A673 (cell line): Measurements from ENCODE around the gene RASSF7.

Experiments
- EZH2 ChIP-seq: fragments of 200-600 bp; sonication (generic); IDR thresholded peaks from 2 replicates; pipeline ENCODE4 v1.6.1; 2017; ENCODE audit warnings: borderline replicate concordance, low read depth, mild to moderate bottlenecking, mixed read lengths, antibody characterized with exemption, low read length; ENCODE audit not compliant: poor library complexity, severe bottlenecking
- TF ChIP-seq, protein P1 (sequence below): fragments of 300-800, 200-600 bp; sonication (generic); conservative IDR thresholded peaks from 2 replicates; pipeline ENCODE4 v1.5.1; 2017; ENCODE audit warnings: low read depth, mild to moderate bottlenecking, antibody characterized with exemption, low read length, moderate library complexity, mixed read lengths

DNA sequence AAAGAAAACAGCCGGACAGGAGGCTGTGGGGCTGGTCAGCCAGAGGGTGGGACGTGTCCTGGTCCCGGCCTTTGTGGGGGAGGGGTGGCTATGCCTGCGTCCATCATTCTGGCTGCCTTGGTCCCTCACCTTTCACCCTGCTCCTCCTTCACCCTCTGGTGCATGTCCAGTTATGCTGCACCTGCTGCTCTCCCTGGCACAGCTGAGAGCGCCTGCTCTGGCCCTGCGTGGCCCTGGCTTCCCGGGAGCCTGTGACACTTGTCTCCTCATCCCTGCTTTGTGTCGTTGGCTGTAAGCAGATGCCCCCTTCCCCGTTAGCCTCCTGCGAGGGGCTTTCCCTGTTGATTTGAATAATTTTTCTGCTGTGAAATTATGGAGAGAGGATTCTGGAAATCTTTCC lies 32.1 kb downstream of the RASSF7 start:
- TF ChIP-seq, protein P1, sequence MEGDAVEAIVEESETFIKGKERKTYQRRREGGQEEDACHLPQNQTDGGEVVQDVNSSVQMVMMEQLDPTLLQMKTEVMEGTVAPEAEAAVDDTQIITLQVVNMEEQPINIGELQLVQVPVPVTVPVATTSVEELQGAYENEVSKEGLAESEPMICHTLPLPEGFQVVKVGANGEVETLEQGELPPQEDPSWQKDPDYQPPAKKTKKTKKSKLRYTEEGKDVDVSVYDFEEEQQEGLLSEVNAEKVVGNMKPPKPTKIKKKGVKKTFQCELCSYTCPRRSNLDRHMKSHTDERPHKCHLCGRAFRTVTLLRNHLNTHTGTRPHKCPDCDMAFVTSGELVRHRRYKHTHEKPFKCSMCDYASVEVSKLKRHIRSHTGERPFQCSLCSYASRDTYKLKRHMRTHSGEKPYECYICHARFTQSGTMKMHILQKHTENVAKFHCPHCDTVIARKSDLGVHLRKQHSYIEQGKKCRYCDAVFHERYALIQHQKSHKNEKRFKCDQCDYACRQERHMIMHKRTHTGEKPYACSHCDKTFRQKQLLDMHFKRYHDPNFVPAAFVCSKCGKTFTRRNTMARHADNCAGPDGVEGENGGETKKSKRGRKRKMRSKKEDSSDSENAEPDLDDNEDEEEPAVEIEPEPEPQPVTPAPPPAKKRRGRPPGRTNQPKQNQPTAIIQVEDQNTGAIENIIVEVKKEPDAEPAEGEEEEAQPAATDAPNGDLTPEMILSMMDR, result no peak
- TF ChIP-seq EZH2, result no peak
